ENCODE measurements around the gene MYLK3.

Gene MYLK3

DNA sequence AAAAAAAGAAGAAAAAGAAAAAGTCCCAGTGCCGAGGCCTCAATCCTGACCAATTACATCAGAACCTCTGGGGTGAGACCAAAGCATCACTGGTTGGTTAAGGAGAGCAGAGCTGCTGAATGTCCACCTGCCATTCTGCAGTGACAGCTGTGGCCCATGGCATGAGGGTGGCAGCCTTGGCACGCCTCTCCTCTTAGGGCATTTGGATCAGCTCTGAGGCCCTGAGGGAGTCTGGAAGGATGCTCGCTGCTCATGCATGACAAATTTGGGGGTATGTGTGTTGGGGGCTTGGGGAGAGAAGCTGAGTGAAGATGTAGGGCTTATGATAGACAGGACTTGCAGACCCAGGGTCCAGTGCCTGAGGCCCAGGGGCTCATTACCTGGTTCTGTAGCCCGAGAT is 26.3 kb downstream of the MYLK3 start:
- DNase-seq: no peak

DNA sequence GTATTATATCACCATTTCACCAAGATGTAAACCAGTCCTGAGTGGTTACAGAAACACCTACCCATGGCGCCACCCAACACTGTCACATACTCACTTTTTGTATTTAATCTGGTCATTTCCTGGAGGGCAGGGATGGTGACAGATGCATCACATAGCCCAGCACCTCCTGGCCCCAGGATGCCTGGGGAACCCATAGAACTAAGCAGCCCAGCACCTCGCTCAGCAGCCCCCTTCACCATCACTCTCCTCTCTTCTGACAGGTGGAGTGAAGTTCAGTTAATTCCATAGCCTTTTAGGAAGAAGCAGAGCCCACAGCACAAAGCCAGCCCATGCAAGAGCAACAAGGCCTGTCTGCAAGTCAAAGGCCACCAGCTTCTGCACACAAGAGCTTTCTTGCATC is 27.5 kb downstream of the MYLK3 start:
- no peak for DNase-seq

DNA sequence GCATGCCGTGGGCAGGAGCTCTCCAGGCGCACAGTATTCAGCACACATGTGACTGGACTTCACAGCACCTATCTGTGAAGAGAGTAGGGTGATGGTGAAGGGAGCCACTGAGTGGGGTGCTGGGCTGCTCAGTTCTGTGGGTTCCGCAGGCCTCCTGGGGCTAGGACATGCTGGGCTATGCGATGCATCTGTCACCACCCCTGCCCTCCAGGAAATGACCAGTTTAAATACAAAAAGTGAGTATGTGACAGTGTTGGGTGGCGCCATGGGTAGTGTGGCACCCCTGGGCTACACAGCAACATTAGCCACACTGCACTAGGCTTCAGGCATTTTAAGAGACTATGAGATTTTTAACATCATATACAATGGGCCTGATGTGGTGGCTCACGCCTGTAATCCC is 28.6 kb downstream of the MYLK3 start:
- no peak for DNase-seq

GRCh38 chr16:46718214-46718613 is 29.9 kb downstream of the MYLK3 start:
- DNase-seq: no peak

GRCh38 chr16:46717692-46718091 is 30.5 kb downstream of the MYLK3 start:
- DNase-seq: no peak

- DNase-seq: no peak
Observed at GRCh38 chr16:46715769-46716305, 32.3 kb downstream of the MYLK3 start.

GRCh38 chr16:46714797-46715591 is 33.1 kb downstream of the MYLK3 start:
- DNase-seq: no peak

- DNase-seq: no peak
Observed at GRCh38 chr16:46713634-46714033, 34.5 kb downstream of the MYLK3 start.

GRCh38 chr16:46712911-46713310 is 35.2 kb downstream of the MYLK3 start:
- no peak for DNase-seq

- no peak for DNase-seq
Observed at GRCh38 chr16:46711106-46712058, 36.8 kb downstream of the MYLK3 start.

DNA sequence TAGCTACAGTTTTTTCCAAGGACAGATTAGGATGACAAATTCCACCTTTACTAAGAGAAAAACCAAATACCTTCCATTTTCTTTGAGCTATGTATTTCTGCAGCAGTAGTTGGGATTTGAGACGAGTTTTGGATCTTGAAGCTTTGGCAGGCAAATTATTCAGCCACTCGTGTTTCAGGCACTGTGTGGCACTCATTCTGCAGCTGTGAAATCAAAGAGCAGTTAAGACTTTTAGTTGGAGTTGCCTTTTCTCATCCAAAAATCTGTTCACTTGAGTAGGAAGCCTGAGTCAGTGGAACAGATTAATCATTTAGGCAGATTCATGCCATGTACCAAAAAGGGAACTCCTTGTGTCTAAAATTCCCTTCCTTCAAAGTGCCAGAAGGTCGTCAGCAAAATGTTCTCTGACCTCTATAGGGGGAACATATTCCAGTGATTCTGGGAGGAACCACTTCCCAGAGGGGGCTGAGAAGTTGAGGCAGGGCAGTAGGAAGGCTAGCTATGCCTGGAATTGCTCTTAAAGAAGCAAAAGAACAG is 38.6 kb downstream of the MYLK3 start:
- DNase-seq: no peak

DNA sequence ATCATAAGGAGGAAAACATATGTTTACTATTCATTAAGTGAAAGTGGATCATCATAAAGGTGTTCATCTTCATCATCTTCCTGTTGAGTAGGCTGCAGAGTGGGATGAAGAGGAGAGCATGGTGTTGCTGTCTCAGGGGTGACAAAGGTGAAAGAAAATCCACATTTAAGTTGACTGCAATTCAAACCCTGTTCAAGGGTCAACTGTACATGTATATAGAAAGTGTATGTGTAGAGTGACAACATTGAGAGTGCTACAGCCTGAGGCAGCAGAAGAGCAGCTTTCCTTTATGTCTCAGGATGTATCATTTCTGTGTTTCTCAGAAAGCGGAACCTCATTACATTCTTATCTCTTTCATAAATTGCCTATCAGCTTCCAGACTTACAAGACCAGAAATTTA is 41.5 kb downstream of the MYLK3 start:
- no peak for DNase-seq

- no peak for DNase-seq
Observed at GRCh38 chr16:46702030-46702429, 46.1 kb downstream of the MYLK3 start.

GRCh38 chr16:46701615-46702014 is 46.5 kb downstream of the MYLK3 start:
- no peak for DNase-seq

GRCh38 chr16:46700048-46700447 is 48.1 kb downstream of the MYLK3 start:
- no peak for DNase-seq

DNA sequence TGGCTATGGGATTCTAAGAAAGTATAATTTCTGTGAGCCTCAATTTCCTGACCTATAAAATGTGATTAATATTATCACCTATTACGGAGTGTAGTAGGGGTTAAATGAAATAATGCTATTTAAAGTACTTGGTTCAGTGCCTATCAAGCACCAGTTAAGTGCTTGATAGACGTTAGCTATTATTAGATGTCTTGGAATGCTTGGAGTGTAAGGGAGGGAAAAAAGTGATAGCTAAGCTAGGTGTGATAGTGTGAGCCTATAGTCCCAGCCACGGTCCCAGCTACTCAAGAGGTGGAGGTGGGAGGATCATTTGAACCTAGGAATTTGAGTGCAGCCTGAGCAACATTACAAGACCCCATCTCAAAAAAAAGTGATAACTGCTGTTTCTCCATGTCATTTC is 51.2 kb downstream of the MYLK3 start:
- no peak for DNase-seq

DNA sequence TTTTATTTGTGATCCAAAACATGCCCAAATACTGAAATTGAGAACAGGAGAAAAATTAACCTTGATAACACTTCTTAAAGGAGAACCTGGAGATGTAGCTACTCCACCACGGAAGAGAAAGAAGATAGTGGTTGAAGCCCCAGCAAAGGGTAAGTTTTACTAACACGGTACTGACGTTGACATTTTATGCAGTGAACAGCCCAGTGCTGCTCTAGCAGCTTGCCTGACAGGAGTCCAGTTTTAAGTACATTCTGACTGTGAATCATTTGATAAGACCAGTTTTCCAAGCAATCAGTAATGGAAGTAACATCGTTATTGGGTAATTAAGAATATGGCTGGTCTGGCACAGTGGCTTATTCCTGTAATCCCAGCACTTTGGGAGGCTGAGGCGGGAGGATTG is 52.2 kb downstream of the MYLK3 start:
- no peak for DNase-seq

DNA sequence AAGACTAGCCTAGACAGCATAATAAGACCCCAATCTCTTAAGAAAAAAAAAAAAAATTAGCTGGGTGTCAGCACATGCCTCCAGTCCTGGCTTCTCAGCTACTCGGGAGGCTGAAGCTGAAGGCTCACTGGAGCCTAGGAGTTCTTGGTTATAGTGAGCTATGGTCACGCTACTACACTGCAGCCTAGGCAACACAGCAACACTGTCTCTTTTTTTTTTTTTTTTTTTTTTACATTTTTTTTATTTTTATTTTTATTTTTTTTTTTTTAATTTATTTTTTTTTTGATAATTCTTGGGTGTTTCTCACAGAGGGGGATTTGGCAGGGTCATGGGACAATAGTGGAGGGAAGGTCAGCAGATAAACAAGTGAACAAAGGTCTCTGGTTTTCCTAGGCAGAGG is 54.5 kb downstream of the MYLK3 start:
- DNase-seq: no peak

GRCh38 chr16:46691726-46692125 is 56.4 kb downstream of the MYLK3 start:
- no peak for DNase-seq

DNA sequence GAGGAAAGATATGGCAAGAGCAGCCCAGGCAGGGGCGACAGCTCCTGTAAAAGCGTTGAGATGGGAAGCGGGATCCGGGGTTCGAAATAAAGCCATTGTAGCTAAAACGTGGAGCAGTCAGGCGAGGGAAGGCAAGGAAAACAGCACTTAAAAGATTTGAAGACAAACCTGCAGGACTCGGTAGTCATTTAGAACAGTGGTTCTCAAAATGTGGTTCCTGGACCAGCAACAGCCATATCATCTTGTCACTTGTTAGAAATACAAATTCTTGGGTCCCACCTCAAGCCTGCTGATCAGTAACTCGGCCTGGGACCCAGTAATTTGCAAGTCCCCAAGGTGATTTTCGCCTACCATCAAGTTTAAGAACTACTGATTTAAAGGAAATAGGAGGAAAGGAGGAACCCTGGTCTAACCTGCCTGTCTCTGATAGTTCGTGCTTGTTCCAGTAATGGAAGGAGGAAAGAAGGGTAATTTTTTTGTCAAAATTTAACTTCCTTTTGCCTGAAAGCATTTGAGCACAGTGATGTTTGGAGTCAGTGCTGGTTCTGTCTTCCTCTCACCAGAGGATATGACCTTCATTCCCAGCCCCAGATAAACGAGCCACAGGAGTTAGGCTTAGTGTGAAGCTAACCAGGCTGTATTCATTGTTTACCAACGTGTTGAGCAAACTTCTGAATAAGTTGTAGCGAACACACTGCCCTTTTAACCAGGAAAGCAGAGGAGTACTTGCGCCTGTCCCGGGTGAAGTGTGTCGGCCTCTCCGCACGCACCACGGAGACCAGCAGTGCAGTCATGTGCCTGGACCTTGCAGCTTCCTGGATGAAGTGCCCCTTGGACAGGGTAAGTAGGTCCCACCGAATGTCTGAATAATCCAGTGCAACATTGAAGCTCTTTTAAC is 57.6 kb downstream of the MYLK3 start:
- no peak for DNase-seq

DNA sequence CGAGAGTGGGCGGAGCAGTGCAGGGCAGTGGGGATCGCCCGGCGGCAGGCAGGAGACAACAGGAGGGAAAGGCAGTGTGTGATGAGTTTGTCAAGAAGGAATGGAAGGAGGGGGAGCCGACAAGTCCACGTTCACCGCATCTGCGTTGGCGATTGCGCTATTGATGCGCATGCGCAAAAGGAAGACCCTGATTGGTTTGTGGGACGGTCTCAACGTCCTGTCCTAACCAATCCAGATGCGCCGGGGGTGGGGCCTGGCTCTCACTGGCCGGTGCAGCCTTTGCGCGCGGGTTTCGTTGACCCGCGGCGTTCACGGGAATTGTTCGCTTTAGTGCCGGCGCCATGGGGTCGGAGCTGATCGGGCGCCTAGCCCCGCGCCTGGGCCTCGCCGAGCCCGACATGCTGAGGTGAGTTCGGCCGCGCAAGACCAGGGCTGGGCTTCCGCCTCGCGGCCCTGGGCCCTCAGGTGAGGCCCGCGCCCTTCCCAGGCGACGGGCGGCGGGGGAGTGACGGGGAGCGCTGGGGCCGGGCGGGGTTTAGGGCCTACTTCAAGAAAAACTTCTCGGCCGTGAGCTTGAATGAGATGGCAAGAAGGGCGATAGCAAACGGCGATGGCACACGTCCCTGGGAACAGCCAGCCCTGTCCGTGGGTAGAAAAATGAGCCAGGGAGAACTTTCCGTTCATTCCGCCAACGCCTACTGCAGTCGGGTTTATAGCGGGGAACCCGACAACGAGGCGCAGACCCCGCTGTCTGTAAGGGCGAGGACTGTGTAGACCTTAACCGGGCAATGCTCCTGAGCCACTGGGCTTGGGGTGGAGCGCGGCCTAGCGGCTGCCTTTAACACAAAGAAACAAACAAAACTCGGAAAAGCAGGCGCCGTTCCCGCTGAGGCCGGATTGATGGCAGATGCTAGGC is 58.5 kb downstream of the MYLK3 start, which contains the start of gene ORC6:
Gene ORC6, plus strand, starts transcription at position 295 of the 916 bp plus-strand sequence. Its CDS starts 47 bp downstream, at position 342.
- peak; percentile 82 for DNase-seq
